HG02763 (cell line): ENCODE data around the gene LOC128125822.
"Not testable (repeated sequence)": the region's sequence is repeated elsewhere in the genome, so short reads cannot be mapped to it uniquely, and the experiment has no call there.

Experiments
- ATAC-seq: cut with Tn5 transposase; IDR thresholded peaks from one replicate; pipeline ENCODE4 v1.9.1; 2021; ENCODE audit warnings: mild to moderate bottlenecking, moderate library complexity; ENCODE audit not compliant: unreplicated experiment

The LOC128125822 gene

GRCh38 chr6:63581355-63582013 is 9.2 kb downstream of the LOC128125822 start:
- ATAC-seq, result no peak

- ATAC-seq, result no peak
Observed at GRCh38 chr6:63582579-63583231, 10.4 kb downstream of the LOC128125822 start.

- ATAC-seq, result no peak
Observed at GRCh38 chr6:63584125-63584514, 11.8 kb downstream of the LOC128125822 start.

- no peak for ATAC-seq
Observed at GRCh38 chr6:63584566-63584965, 12.3 kb downstream of the LOC128125822 start.

GRCh38 chr6:63585652-63586051 is 13.4 kb downstream of the LOC128125822 start:
- not testable (repeated sequence) for ATAC-seq

GRCh38 chr6:63589952-63590411 is 17.7 kb downstream of the LOC128125822 start:
- no peak for ATAC-seq

- no peak for ATAC-seq
Observed at GRCh38 chr6:63592886-63593285, 20.6 kb downstream of the LOC128125822 start.

- no peak for ATAC-seq
Observed at GRCh38 chr6:63597141-63598048, 25.1 kb downstream of the LOC128125822 start.

- ATAC-seq, result peak; percentile 100
Observed at GRCh38 chr6:63598049-63599036, 26.1 kb downstream of the LOC128125822 start.

GRCh38 chr6:63599243-63599642 is 27.0 kb downstream of the LOC128125822 start:
- ATAC-seq, result no peak

GRCh38 chr6:63600136-63600535 is 27.9 kb downstream of the LOC128125822 start:
- no peak for ATAC-seq

GRCh38 chr6:63609231-63609630 is 37.0 kb downstream of the LOC128125822 start:
- no peak for ATAC-seq

GRCh38 chr6:63610944-63611343 is 38.7 kb downstream of the LOC128125822 start:
- no peak for ATAC-seq

- ATAC-seq, result no peak
Observed at GRCh38 chr6:63611560-63611959, 39.3 kb downstream of the LOC128125822 start.

GRCh38 chr6:63615590-63615989 is 43.3 kb downstream of the LOC128125822 start:
- no peak for ATAC-seq
